Measurements from ENCODE around the gene RALGAPA2. TPM values are rescaled to one million over a fixed set of nuclear protein-coding genes. Genes with fewer than 3 reads are reported as not detected.

Gene RALGAPA2
- total RNA-seq, 6 experiments from 2014 or later, result 2.4 to 3.7 (median 3.2) TPM

DNA sequence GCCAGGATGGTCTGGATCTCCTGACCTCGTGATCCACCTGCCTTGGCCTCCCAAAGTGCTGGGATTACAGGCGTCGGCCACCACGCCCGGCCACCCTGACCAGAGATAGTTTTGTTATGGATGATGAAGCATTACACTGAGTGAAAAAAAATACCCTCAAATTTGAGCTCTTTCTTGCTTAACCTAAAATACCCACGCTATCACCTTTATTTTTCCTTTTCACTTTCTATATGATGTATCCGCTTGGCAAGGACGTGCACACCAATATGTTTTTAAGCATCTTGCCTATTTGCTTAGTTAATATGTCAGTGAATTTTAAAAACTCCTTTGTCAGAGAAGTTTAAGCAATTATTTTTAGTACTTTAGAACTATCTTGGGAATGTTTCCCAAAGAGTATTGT, 194.2 kb downstream of the RALGAPA2 start:
- H3K27ac Mint-ChIP-seq, result no peak overlapping the region
- H3K27me3 Mint-ChIP-seq (ENCODE audit: insufficient read depth), result no peaks in the 10 kb centered on the region; the same call in 1 of the 2 replicates
- peaks cover 6% of the 10 kb centered on the region; the same call in 1 of the 2 replicates for H3K36me3 Mint-ChIP-seq (ENCODE audit: low read depth)
- no peak overlapping the region for H3K4me3 Mint-ChIP-seq
- DNase-seq, result no peak
- peaks cover 10% of the 10 kb centered on the region; the same call in 1 of the 2 replicates for H3K9me3 Mint-ChIP-seq
- peaks cover 22% of the 10 kb centered on the region for H3K4me1 Mint-ChIP-seq (ENCODE audit: low read depth)
- no peak for TF ChIP-seq CTCF (IDR thresholded peaks at IDR 0.05)

GRCh38 chr20:20517296-20517695, 195.1 kb downstream of the RALGAPA2 start:
- H3K36me3 Mint-ChIP-seq (ENCODE audit: low read depth), result peaks cover 9% of the 10 kb centered on the region; the same call in 1 of the 2 replicates
- H3K27ac Mint-ChIP-seq, result no peak overlapping the region
- TF ChIP-seq CTCF (IDR thresholded peaks at IDR 0.05), result no peak
- no peak overlapping the region for H3K4me3 Mint-ChIP-seq
- peaks cover 22% of the 10 kb centered on the region for H3K4me1 Mint-ChIP-seq (ENCODE audit: low read depth)
- no peaks in the 10 kb centered on the region; the same call in 1 of the 2 replicates for H3K27me3 Mint-ChIP-seq (ENCODE audit: insufficient read depth)
- DNase-seq, result no peak
- peaks cover 14% of the 10 kb centered on the region; the same call in 1 of the 2 replicates for H3K9me3 Mint-ChIP-seq

DNA sequence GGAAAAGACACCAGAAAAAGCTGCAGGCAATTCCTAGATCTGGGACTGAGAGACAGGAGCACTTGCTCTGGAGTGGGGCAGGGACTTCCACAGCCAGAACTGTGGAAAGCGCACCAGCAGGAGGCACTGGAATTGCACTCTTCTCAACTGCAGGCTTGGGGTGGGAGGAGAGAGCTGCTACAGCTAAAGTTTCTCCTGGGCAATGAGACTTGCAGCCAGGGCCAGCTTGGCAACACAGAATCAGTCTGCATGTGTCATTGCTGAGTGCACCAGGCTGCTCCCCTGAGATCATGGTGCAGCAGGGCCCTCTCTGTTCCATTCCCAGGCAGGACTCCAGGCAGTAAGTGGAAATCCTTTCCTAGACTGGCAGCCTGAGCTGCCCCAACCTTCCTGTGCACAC, 198.7 kb downstream of the RALGAPA2 start:
- TF ChIP-seq CTCF (IDR thresholded peaks at IDR 0.05), result no peak
- Mint-ChIP-seq H3K27ac (no peak overlapping the region), H3K27me3 (ENCODE audit: insufficient read depth) (no peaks in the 10 kb centered on the region), H3K4me1 (ENCODE audit: low read depth) (no peaks in the 10 kb centered on the region), H3K36me3 (ENCODE audit: low read depth) (peaks cover 9% of the 10 kb centered on the region; the same call in 1 of the 2 replicates), H3K9me3 (peaks cover 14% of the 10 kb centered on the region; the same call in 1 of the 2 replicates), H3K4me3 (no peak overlapping the region)
- no peak for DNase-seq

DNA sequence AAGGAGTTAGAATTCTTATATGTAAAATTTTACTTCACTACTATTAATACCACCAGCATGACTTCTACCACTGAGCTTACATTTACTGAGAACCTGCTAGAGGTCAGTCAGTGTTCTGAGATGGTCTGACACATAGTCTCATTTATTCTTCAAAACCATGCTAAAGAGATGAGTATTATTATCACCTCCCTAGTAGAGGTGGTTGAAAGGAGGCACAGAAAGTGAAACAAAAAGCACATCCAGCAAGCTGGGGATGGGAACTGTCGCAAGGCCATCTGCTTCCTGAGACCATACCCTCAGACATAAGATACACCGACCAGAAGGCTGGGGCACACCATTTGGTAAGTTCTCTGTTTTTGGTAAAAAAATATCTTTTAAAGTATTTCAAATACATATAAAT, 206.9 kb downstream of the RALGAPA2 start:
- Mint-ChIP-seq H3K27me3 (ENCODE audit: insufficient read depth) (peaks cover 1% of the 10 kb centered on the region; the same call in 1 of the 2 replicates), H3K9me3 (no peaks in the 10 kb centered on the region), H3K27ac (no peak overlapping the region), H3K36me3 (ENCODE audit: low read depth) (0 out of 2 replicates have a peak, but pooled peaks cover 7% of the 10 kb centered on the region), H3K4me3 (no peak overlapping the region), H3K4me1 (ENCODE audit: low read depth) (no peaks in the 10 kb centered on the region)
- TF ChIP-seq CTCF (IDR thresholded peaks at IDR 0.05), result no peak
- DNase-seq, result no peak

DNA sequence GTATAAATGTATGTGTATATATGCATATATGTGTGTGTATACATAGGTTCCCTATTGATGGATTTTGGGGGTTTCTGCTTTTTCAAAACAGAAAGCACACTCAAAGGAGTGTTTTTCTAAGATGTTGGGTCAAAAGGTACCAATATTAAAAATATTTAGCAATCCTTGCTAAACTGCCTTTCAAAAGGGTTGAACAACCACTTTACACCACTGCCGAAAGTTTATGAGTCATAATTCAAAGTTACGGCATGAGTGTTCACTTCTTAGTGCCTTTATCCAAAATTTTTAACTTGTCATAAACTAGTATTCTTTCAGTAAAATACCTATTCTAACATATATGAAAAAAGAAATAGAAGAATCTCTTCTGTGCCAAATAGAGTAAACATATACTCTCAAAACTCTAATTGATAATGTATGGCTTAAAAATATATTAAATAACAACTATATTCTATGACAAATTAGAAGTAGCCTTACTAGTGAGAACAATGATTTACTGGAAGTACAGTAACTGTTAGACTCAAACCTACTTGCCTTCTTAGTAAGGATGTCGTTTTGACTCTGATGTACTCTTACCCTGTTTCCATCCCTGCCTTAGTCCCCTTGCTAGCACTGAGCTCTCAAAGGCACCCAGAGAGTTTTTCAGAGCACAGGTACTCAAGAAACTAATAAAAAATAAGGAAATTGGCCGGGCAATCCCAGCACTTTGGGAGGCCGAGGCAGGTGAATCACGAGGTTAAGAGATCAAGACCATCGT, 208.5 kb downstream of the RALGAPA2 start:
- no peaks in the 10 kb centered on the region for H3K9me3 Mint-ChIP-seq
- H3K4me1 Mint-ChIP-seq (ENCODE audit: low read depth), result peaks cover 3% of the 10 kb centered on the region
- no peak for DNase-seq
- H3K4me3 Mint-ChIP-seq, result no peak overlapping the region
- H3K27ac Mint-ChIP-seq, result no peak overlapping the region
- H3K27me3 Mint-ChIP-seq (ENCODE audit: insufficient read depth), result peaks cover 1% of the 10 kb centered on the region; the same call in 1 of the 2 replicates
- TF ChIP-seq CTCF (IDR thresholded peaks at IDR 0.05), result no peak
- H3K36me3 Mint-ChIP-seq (ENCODE audit: low read depth), result 0 out of 2 replicates have a peak, but pooled peaks cover 9% of the 10 kb centered on the region
